Thyroid gland (tissue), 4 donors: Measurements from ENCODE around the gene POU6F2.

ENCODE experiments used
- POLR2A ChIP-seq, 2 donors: fragments of 450-650 bp; IDR thresholded peaks; one replicate each; pipeline ENCODE4 v1.6.1; 2017; ENCODE audit warnings: antibody characterized with exemption in 2 of 2, mild to moderate bottlenecking in 2 of 2, moderate library complexity in 1 of 2
- TF ChIP-seq, protein P1 (sequence below), 6 experiments: fragments of 200-600 bp in 3 of 6; fragments of 450-650 bp in 3 of 6; sonication (generic) in 3 of 6; IDR thresholded peaks; one replicate each; pipeline ENCODE4 v1.5.1; 2016 to 2019; ENCODE audit warnings: antibody characterized with exemption in 6 of 6, mild to moderate bottlenecking in 2 of 6, inconsistent platforms in 1 of 6, moderate library complexity in 1 of 6

DNA sequence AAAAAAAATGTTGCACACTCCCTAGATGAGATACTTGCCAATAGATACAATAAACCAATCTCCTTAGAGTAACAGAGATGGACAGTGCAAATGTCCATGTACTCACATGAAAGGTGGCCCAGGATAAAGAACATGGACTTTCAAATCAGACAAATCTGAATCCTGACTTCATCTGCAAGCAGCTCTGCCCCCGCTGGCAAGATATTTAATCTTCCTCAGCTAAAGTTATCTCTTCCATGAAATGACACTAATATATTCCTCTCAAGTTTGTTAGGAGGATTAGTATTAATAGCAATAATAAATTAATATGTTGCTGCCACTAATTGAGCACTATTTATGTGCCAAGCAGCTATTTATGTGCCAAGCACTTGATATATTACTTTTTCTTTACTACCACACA is 439.9 kb downstream of the POU6F2 start:
- TF ChIP-seq, protein P1, sequence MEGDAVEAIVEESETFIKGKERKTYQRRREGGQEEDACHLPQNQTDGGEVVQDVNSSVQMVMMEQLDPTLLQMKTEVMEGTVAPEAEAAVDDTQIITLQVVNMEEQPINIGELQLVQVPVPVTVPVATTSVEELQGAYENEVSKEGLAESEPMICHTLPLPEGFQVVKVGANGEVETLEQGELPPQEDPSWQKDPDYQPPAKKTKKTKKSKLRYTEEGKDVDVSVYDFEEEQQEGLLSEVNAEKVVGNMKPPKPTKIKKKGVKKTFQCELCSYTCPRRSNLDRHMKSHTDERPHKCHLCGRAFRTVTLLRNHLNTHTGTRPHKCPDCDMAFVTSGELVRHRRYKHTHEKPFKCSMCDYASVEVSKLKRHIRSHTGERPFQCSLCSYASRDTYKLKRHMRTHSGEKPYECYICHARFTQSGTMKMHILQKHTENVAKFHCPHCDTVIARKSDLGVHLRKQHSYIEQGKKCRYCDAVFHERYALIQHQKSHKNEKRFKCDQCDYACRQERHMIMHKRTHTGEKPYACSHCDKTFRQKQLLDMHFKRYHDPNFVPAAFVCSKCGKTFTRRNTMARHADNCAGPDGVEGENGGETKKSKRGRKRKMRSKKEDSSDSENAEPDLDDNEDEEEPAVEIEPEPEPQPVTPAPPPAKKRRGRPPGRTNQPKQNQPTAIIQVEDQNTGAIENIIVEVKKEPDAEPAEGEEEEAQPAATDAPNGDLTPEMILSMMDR (IDR thresholded peaks at IDR 0.05) = no peak
- TF ChIP-seq POLR2A (IDR thresholded peaks at IDR 0.05) = no peak
